Sigmoid colon (tissue), 4 donors: ENCODE data around the gene ZIC2.

Source experiments
- CTCF ChIP-seq, 4 experiments: fragments of 450-650 bp in 3 of 4; fragments of 200-600 bp in 1 of 4; IDR thresholded peaks; one replicate each; pipeline ENCODE4 v1.5.1; 2016 to 2019; ENCODE audit warnings: antibody characterized with exemption in 4 of 4, mild to moderate bottlenecking in 3 of 4, moderate library complexity in 2 of 4
- EP300 ChIP-seq, 4 donors: sonication (generic); formaldehyde crosslinking; IDR thresholded peaks; one replicate each; pipeline ENCODE4 v1.6.1; 2017; ENCODE audit warnings: antibody characterized with exemption in 4 of 4
- POLR2A ChIP-seq, 2 donors: fragments of 450-650 bp; IDR thresholded peaks; one replicate each; pipeline ENCODE4 v1.6.1; 2016; ENCODE audit warnings: antibody characterized with exemption in 2 of 2, mild to moderate bottlenecking in 2 of 2, moderate library complexity in 2 of 2
- POLR2AphosphoS5 ChIP-seq, 4 donors: sonication (generic); formaldehyde crosslinking; IDR thresholded peaks; one replicate each; pipeline ENCODE4 v1.6.1; 2017; ENCODE audit warnings: antibody characterized with exemption in 4 of 4

- TF ChIP-seq EP300 (IDR thresholded peaks at IDR 0.05) (no peak), CTCF (IDR thresholded peaks at IDR 0.05) (no peak), POLR2AphosphoS5 (IDR thresholded peaks at IDR 0.05) (no peak), POLR2A (IDR thresholded peaks at IDR 0.05) (no peak)
Measured at GRCh38 chr13:99941086-99941485, 40.5 kb upstream of the ZIC2 start.
